Stromal cell of bone marrow (primary cell): ENCODE results near the gene PDXK.

ENCODE experiments used
- DNase-seq: peaks from one replicate; pipeline ENCODE4 v3.0.0-alpha.2; 2012; ENCODE audit warnings: low read depth

Gene PDXK

GRCh38 chr21:43741423-43742096 lies 22.6 kb downstream of the PDXK start:
- no peak for DNase-seq

- DNase-seq: no peak
Measured at GRCh38 chr21:43743947-43744346, 25.0 kb downstream of the PDXK start.

GRCh38 chr21:43744725-43745124 lies 25.8 kb downstream of the PDXK start:
- no peak for DNase-seq

DNA sequence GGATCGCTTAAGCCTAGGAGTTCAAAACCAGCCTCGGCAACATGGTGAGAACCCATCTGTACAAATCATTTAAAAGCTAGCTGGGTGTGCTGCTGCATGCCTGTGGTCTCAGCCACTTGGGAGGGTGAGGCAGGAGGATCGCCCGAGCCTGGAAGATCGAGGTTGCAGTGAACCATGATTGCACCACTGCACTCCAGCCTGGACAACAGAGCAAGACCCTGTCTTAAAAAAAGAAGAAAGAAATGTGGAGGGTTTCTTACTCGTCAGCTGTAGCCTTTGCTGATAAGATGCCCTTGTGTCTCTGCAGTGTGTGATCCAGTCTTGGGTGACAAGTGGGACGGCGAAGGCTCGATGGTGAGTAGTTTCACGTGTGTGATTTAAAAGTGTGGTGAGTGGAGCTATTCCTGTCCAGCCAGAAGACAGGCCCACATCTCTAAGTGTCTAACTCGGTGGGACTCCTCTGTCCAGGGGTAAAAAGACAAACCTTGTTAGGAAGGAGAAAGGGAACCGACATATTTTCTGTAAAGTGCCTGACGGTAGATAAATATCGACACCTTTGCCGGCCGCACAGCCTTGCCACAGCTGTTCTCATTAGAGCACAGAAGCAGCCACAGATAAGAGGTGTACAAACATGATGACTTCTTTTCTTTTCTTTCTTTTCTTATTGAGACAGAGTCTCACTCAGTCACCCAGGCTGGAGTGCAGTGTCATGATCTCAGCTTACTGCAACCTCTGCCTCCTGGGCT lies 27.0 kb downstream of the PDXK start:
- no peak for DNase-seq

- DNase-seq: no peak
Measured at GRCh38 chr21:43748622-43749021, 29.7 kb downstream of the PDXK start.

GRCh38 chr21:43749651-43750262 lies 30.8 kb downstream of the PDXK start:
- no peak for DNase-seq

- no peak for DNase-seq
Measured at GRCh38 chr21:43750339-43751033, 31.6 kb downstream of the PDXK start.

DNA sequence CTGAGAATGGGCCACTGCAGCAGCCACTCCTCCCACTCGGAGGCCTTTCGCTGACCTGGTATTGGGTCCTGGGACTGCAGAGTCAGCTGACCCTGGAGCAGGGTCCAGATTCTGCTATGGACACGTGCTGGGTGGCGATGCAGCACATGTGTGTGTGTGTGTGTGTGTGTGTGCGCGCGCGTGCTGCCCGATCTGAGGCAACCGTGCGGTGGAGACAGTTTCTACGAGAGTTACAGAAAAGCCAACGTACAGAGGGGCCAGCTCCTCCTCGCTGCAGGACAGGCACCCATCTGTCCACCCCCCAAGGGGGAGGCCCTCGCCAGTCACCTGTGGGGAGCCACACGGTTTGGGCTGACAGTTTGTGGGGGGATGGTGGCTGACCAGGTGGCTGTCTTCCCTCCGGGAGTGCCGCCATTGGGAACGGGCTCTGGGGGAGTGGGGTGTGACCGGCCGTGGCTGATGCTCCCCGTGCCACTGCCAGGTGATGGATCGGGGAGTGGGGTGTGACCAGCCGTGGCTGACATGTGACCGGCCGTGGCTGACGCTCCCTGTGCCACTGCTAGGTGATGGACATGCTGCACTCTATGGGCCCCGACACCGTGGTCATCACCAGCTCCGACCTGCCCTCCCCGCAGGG lies 33.1 kb downstream of the PDXK start:
- DNase-seq: no peak

DNA sequence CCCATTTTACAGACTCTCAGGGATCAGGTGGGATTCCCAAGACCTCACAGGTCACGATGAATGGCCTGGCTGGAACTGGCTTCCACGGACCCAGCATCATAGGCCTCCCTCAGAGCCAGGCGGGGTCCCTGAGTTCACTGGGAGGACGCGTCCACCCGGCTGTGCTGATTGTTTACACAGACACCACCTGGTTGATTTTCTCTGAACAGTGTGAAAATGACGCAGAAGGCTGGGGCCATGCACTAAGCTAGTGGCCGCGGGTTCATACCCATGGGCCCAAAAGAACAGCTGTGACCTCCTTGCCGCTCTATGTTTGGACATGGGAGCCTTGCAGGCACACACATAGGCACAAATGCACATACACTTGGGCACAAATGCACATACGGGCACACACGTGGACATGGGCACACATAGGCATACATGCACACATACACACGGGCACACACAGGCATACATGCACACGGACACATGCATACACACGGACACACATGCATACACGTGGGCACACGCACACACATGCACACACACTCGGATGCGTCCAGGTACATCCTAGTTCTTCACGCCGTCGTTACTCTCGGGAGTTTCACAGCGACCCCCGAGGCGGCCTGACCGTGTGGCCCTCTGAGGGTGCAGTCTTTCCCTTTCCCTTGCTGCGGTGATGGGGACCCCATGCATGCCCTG lies 34.0 kb downstream of the PDXK start:
- no peak for DNase-seq

- DNase-seq: no peak
Measured at GRCh38 chr21:43753439-43753799, 34.5 kb downstream of the PDXK start.

- DNase-seq: no peak
Measured at GRCh38 chr21:43754948-43755781, 36.2 kb downstream of the PDXK start.

DNA sequence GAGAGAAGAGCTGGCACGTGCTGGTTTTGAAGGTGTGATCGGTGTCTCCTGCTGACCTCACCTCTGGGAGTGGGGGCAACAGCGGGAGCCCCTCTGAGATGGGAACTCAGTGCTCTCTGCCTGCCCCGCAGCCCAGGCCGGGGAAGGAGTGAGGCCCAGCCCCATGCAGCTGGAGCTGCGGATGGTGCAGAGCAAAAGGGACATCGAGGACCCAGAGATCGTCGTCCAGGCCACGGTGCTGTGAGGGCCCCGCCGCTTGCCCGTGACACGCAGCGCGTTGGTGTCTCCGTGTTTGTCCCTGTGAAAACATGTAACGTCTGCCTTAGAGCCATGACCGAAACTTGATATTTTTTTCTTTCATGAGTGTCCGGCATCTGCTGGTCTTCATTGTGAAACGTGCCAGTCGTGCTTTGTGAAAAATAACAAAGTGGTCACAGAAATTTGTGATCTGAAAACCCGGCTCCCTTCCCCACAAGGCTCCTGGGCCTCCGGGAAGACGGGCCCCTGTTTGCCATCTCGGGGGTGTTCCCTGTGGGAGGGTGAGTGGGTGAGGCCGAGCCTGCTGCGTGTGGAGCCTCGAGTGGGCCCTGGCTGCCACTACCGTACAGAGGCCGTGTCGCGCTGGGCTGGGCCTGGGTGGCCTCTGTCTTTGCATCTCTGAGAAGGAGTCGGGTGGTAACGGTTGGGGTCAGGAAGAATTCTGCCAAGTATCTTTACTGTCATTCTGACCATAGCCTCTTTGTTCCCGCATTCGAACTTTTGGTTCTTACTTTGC lies 37.1 kb downstream of the PDXK start:
- DNase-seq: no peak

DNA sequence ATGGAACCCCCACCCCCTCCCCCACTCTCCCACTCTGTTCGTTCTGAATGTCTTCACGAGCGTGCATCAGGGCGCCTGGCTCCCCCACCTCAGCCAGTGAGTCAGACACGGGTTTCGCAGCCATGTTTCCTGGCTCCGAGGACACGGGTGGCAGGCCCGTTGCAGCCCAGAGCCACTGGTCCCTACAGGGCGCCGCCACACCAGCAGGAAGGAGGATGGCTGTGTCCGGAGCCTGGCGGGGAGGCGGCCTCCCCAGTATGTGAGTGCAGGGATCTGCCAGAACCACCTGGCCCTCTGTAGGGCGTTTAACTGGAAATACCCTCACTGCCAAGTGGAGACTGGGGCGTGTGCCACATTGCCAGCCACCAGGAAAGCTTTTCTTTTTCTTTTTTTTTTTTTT lies 38.7 kb downstream of the PDXK start:
- DNase-seq: no peak

GRCh38 chr21:43758111-43758641 lies 39.2 kb downstream of the PDXK start:
- peak; percentile 71 for DNase-seq

GRCh38 chr21:43758811-43759210 lies 39.9 kb downstream of the PDXK start:
- no peak for DNase-seq

DNA sequence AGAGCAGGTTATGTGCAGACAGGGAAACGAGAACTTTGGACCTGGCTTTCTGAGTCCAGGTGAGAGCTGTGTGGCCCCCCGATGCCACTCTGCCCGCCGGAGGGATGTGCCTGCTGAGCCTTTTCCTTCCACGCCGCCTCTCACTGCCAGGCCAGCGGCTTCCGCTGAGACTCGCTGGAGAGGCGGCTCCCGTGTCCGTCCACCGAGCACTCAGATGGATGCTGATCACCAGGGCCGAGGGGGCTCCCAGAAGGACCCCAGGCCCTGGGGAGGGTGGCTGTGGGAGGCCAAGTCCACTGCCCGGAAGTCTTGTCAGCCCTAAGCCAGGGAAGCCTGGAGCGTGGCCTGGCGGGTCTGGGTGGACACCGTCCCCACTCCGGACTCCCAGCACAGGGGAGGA lies 40.7 kb downstream of the PDXK start:
- no peak for DNase-seq

DNA sequence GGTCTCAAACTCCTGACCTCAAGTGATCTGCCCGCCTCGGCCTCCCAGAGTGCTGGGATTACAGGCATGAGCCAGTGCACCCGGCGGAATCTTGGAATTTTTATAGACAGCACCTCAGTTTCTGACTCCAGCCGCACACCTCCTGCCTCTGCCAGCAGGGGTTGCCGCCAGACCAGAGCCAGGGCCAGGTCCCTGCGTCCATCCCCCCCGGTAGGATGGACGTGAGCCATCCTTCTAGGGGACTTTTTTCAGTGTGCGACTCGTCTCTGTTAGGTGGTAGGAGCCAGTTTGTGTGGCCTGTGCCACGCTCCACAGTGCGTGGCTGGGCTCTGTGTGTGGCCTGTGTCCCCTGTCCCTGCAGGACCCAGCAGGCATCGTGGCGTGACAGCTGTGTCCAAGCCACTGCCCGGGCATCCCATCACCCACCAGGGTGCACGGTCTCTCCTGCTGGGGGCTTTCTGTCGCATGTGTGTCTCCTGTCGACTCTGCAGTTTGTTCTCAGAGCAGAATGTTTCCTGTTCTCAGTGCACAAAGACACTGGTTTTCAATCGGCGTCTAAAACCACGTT lies 41.5 kb downstream of the PDXK start:
- no peak for DNase-seq

GRCh38 chr21:43761886-43762285 lies 43.0 kb downstream of the PDXK start:
- DNase-seq: no peak
